ENCODE measurements around the gene KRTAP4-8. TPM values are rescaled to one million over a fixed set of nuclear protein-coding genes. Genes with fewer than 3 reads are reported as not detected.
"Not testable (repeated sequence)": the region's sequence is repeated elsewhere in the genome, so short reads cannot be mapped to it uniquely, and the experiment has no call there.

KRTAP4-8 gene
- polyA plus RNA-seq, 1 of the 3 experiments (the other 2 are of a cell fraction), result not detected

DNA sequence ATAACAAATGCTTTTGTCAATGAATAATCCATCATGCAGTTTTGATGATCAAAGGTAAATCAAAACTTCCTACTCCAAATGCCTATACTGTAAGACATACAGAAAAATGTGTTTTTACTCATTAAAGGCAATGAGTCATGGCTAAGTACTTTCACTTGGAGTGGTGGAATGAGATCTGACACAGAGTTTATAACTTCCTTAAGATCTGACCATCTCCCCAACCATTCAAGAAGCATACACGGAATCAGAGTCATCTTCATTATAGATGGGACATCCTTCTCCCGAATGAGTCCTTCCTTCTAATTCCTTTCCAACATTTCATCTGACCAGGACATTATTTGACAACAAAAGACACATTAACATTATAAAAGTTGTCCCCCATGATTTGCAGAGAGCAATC, 14.5 kb downstream of the KRTAP4-8 start:
- H3K4me3 ChIP-seq (ENCODE audit: low read depth in 2 of 2, low read length in 1 of 2); H3K27me3 ChIP-seq (ENCODE audit: insufficient read depth); DNase-seq; H4K20me1 ChIP-seq (ENCODE audit: insufficient read depth); H3K9me2 ChIP-seq; H3F3A ChIP-seq (replicated peaks; ENCODE audit: insufficient read depth); H3K36me3 ChIP-seq (replicated peaks in 1 of 2; ENCODE audit: control insufficient read depth in 1 of 2, insufficient read depth in 2 of 2, low read length in 1 of 2); CTCF ChIA-PET; H3K9ac ChIP-seq; POLR2A ChIA-PET; H3K27ac ChIP-seq (ENCODE audit: low read depth in 2 of 2, low read length in 1 of 2); H2AFZ ChIP-seq (ENCODE audit: low read depth); H3K9me3 ChIP-seq; H3K79me2 ChIP-seq (ENCODE audit: insufficient read depth); H3K4me1 ChIP-seq (ENCODE audit: control insufficient read depth in 1 of 2, insufficient read depth in 2 of 2, low read depth in 1 of 2, low read length in 1 of 2); H3K4me2 ChIP-seq: not testable (repeated sequence)
- WGBS (ENCODE audit: low lambda C conversion rate), result 0% methylated on average over 2 of the region's 2 CpGs

DNA sequence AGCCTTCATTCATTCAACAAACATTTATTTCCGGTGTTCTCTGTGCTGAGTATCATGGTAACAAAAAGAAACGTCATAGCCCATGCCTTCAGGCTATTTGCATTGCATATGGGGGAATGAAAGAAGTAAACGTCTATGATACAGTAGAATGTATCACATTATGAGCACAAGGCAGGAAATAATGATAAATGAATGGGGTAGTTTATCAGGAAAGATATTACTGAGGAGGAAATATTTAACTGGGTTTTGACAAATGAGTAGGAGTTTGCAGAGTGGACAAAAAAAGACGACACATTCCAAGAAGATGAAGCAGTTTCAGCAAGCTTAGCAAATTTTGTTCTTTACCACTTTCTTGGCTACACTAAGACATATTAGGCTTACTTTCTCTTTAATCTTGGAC, 15.3 kb downstream of the KRTAP4-8 start:
- Histone ChIP-seq H3K9me3 (no peaks in the 10 kb centered on the region), H4K20me1 (ENCODE audit: insufficient read depth) (no peaks in the 10 kb centered on the region), H3K4me3 (ENCODE audit: low read depth in 2 of 2, low read length in 1 of 2) (no peak overlapping the region), H3K79me2 (ENCODE audit: insufficient read depth) (no peaks in the 10 kb centered on the region), H3K9ac (no peak overlapping the region), H3K4me1 (ENCODE audit: control insufficient read depth in 1 of 2, insufficient read depth in 2 of 2, low read depth in 1 of 2, low read length in 1 of 2) (no peaks in the 10 kb centered on the region), H3K9me2 (no peaks in the 10 kb centered on the region), H2AFZ (ENCODE audit: low read depth) (no peak overlapping the region), H3K27me3 (ENCODE audit: insufficient read depth) (no peaks in the 10 kb centered on the region), H3F3A (replicated peaks; ENCODE audit: insufficient read depth) (no peaks in the 10 kb centered on the region), H3K4me2 (no peak overlapping the region), H3K27ac (ENCODE audit: low read depth in 2 of 2, low read length in 1 of 2) (no peak overlapping the region), H3K36me3 (replicated peaks in 1 of 2; ENCODE audit: control insufficient read depth in 1 of 2, insufficient read depth in 2 of 2, low read length in 1 of 2) (no peaks in the 10 kb centered on the region)
- POLR2A ChIA-PET, result no interaction called here
- no peak for DNase-seq
- CTCF ChIA-PET, result interaction anchor here (0.7 kb wide), 1 partner anchor 73 kb away, joined by 3 read pairs; no protein-coding TSS in a partner anchor
- WGBS (ENCODE audit: low lambda C conversion rate), result 9% methylated on average over 4 of the region's 4 CpGs
- TF ChIP-seq GABPA (IDR thresholded peaks at IDR 0.05; ENCODE audit: low read depth), result no peak
- TF ChIP-seq RXRA (IDR thresholded peaks at IDR 0.05; ENCODE audit: borderline replicate concordance, low read depth), result no peak
- no peak for TF ChIP-seq RAD21 (IDR thresholded peaks at IDR 0.05; ENCODE audit: low read length)
- no peak for TF ChIP-seq FOSL2 (IDR thresholded peaks at IDR 0.05; ENCODE audit: borderline replicate concordance, low read depth)
- no peak for TF ChIP-seq NFIC (IDR thresholded peaks at IDR 0.05; ENCODE audit: borderline replicate concordance)
- no peak for TF ChIP-seq YY1 (IDR thresholded peaks at IDR 0.05; ENCODE audit: low read depth)
- no peak for TF ChIP-seq TAF1 (IDR thresholded peaks at IDR 0.05; ENCODE audit: borderline replicate concordance, low read depth, low read length)
- TF ChIP-seq TCF12 (IDR thresholded peaks at IDR 0.05), result no peak
- TF ChIP-seq NRF1 (IDR thresholded peaks at IDR 0.05; ENCODE audit: low read depth, low read length), result no peak
- no peak for TF ChIP-seq MEF2A (IDR thresholded peaks at IDR 0.05; ENCODE audit: borderline replicate concordance, low read depth)
- TF ChIP-seq IRF3 (IDR thresholded peaks at IDR 0.05; ENCODE audit: low read depth, low read length), result no peak
- no peak for TF ChIP-seq RFX5 (IDR thresholded peaks at IDR 0.05; ENCODE audit: low read length)
- no peak for TF ChIP-seq POLR2AphosphoS5 (IDR thresholded peaks at IDR 0.05; ENCODE audit: low read depth, low read length)
- TF ChIP-seq, protein P1, sequence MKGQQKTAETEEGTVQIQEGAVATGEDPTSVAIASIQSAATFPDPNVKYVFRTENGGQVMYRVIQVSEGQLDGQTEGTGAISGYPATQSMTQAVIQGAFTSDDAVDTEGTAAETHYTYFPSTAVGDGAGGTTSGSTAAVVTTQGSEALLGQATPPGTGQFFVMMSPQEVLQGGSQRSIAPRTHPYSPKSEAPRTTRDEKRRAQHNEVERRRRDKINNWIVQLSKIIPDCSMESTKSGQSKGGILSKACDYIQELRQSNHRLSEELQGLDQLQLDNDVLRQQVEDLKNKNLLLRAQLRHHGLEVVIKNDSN (IDR thresholded peaks at IDR 0.05; ENCODE audit: borderline replicate concordance, low read depth), result no peak
- TF ChIP-seq FOXM1 (IDR thresholded peaks at IDR 0.05; ENCODE audit: low read depth), result no peak
- TF ChIP-seq SMC3 (IDR thresholded peaks at IDR 0.05; ENCODE audit: low read depth, low read length), result no peak
- TF ChIP-seq CHD2 (IDR thresholded peaks at IDR 0.05; ENCODE audit: low read length, partially characterized antibody), result no peak
- no peak for TF ChIP-seq SIN3A (IDR thresholded peaks at IDR 0.05; ENCODE audit: borderline replicate concordance, low read depth, low read length)

Data from SK-N-SH (cell line).